Ovary (tissue), 3 donors: ENCODE data around the gene SLC17A5.
"Not testable (repeated sequence)": the region's sequence is repeated elsewhere in the genome, so short reads cannot be mapped to it uniquely, and the experiment has no call there.

Experiments
- EP300 ChIP-seq: sonication (generic); formaldehyde crosslinking; IDR thresholded peaks from one replicate; pipeline ENCODE4 v1.6.1; 2017; ENCODE audit warnings: antibody characterized with exemption
- POLR2A ChIP-seq: fragments of 450-650 bp; IDR thresholded peaks from one replicate; pipeline ENCODE4 v1.6.1; 2017; ENCODE audit warnings: antibody characterized with exemption, mild to moderate bottlenecking, moderate library complexity
- TF ChIP-seq, protein P1 (sequence below), 3 donors: fragments of 450-650 bp in 2 of 3; fragments of 200-600 bp in 1 of 3; IDR thresholded peaks; one replicate each; pipeline versions ENCODE4 v1.5.1 to v1.8.0; 2016 to 2022; ENCODE audit warnings: antibody characterized with exemption in 3 of 3, mild to moderate bottlenecking in 1 of 3
- donor health status: DM: no; HTN: no; CAD: no.

DNA sequence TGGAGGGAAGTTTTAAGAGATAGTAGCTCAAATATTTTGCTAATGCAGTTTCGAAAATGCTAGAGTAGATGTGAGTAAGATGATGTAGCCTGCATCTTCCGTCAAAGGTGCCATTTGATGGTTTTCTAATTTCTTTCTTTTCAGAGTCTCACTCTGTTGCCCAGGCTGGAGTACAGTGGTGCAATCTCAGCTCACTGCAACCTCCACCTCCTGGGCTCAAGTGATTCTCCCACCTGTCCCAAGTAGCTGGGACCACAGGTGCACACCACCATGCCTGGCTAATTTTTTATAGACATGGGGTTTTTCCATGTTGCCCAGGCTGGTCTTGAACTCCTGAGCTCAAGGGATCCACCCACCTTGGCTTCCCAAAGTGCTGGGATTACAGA, 87.3 kb downstream of the SLC17A5 start:
- TF ChIP-seq, protein P1, sequence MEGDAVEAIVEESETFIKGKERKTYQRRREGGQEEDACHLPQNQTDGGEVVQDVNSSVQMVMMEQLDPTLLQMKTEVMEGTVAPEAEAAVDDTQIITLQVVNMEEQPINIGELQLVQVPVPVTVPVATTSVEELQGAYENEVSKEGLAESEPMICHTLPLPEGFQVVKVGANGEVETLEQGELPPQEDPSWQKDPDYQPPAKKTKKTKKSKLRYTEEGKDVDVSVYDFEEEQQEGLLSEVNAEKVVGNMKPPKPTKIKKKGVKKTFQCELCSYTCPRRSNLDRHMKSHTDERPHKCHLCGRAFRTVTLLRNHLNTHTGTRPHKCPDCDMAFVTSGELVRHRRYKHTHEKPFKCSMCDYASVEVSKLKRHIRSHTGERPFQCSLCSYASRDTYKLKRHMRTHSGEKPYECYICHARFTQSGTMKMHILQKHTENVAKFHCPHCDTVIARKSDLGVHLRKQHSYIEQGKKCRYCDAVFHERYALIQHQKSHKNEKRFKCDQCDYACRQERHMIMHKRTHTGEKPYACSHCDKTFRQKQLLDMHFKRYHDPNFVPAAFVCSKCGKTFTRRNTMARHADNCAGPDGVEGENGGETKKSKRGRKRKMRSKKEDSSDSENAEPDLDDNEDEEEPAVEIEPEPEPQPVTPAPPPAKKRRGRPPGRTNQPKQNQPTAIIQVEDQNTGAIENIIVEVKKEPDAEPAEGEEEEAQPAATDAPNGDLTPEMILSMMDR (IDR thresholded peaks at IDR 0.05), result not testable (repeated sequence)
- not testable (repeated sequence) for TF ChIP-seq POLR2A, EP300
